A549 (cell line): ENCODE data around the gene NRSN2.

Experiments
- CHD2 ChIP-seq: fragments of 150-350 bp; IDR thresholded peaks from 2 replicates; pipeline ENCODE4 v1.6.1; 2014; ENCODE audit warnings: low read length; ENCODE audit not compliant: partially characterized antibody
- POLR2A ChIP-seq: IDR thresholded peaks from 2 replicates; pipeline ENCODE4 v1.6.1; 2012; ENCODE audit warnings: mild to moderate bottlenecking, low read length
- TF ChIP-seq, protein P1 (sequence below): fragments of >200 bp; sonication (Bioruptor Twin); formaldehyde crosslinking; IDR thresholded peaks from 3 replicates; pipeline ENCODE4 v1.5.1; 2016

DNA sequence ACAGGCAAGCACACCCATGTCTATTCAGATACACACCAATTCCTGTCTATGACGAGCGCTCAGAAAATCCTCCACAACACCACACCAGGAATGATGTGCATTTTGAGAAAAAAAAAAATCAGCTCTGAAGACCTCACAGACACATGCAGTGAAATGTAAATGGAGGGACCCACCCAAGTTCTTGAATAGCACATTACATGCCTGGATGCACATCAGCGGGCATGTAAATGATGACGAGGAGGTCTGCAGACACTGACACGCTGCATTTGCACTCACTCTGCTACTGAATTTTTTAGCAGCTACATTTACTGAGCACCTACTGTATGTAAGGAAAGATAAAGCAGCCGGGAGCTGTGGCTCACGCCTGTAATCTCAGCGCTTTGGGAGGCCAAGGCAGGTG is 14.7 kb downstream of the NRSN2 start:
- TF ChIP-seq CHD2: no peak
- TF ChIP-seq POLR2A: no peak
- TF ChIP-seq, protein P1, sequence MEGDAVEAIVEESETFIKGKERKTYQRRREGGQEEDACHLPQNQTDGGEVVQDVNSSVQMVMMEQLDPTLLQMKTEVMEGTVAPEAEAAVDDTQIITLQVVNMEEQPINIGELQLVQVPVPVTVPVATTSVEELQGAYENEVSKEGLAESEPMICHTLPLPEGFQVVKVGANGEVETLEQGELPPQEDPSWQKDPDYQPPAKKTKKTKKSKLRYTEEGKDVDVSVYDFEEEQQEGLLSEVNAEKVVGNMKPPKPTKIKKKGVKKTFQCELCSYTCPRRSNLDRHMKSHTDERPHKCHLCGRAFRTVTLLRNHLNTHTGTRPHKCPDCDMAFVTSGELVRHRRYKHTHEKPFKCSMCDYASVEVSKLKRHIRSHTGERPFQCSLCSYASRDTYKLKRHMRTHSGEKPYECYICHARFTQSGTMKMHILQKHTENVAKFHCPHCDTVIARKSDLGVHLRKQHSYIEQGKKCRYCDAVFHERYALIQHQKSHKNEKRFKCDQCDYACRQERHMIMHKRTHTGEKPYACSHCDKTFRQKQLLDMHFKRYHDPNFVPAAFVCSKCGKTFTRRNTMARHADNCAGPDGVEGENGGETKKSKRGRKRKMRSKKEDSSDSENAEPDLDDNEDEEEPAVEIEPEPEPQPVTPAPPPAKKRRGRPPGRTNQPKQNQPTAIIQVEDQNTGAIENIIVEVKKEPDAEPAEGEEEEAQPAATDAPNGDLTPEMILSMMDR: no peak
